Adrenal gland (tissue), 12 donors: ENCODE results near the gene KIF26B. TPM values are rescaled to one million over a fixed set of nuclear protein-coding genes. Genes with fewer than 3 reads are reported as not detected.

Experiments
- DNase-seq, 7 donors: peaks; one replicate each; pipeline ENCODE4 v3.0.0-alpha.2; 2019 to 2020
- H3K27ac ChIP-seq, 5 donors: fragments of 200-600 bp; sonication (generic) in 4 of 5; 1 replicate in 3 of 5; 2 replicates in 2 of 5; pipeline versions ENCODE4 v1.5.1 to v1.8.0; 2016 to 2020; ENCODE audit warnings: mild to moderate bottlenecking in 1 of 5
- H3K27me3 ChIP-seq: fragments of 200-600 bp; 2 replicates; pipeline ENCODE4 v1.8.0; 2021
- H3K36me3 ChIP-seq, 2 donors: fragments of 200-600 bp; replicated peaks in 1 of 2; 1 replicate in 1 of 2; 2 replicates in 1 of 2; pipeline versions ENCODE4 v1.5.1 to v1.8.0; 2018 to 2022
- H3K4me1 ChIP-seq, 2 donors: fragments of 200-600 bp; replicated peaks in 1 of 2; 1 replicate in 1 of 2; 2 replicates in 1 of 2; pipeline versions ENCODE4 v1.5.1 to v1.8.0; 2018 to 2021
- H3K4me3 ChIP-seq, 4 donors: fragments of 200-600 bp; sonication (generic) in 3 of 4; one replicate each; pipeline ENCODE4 v1.5.1; 2016 to 2018
- H3K9me3 ChIP-seq, 3 donors: fragments of 200-600 bp; sonication (generic) in 1 of 3; replicated peaks in 1 of 3; 1 replicate in 2 of 3; 2 replicates in 1 of 3; pipeline versions ENCODE4 v1.5.1 to v1.8.0; 2016 to 2021
- POLR2A ChIP-seq, 2 donors: fragments of 450-650 bp; IDR thresholded peaks; one replicate each; pipeline ENCODE4 v1.6.1; 2017; ENCODE audit warnings: antibody characterized with exemption in 2 of 2, mild to moderate bottlenecking in 2 of 2, moderate library complexity in 1 of 2
- WGBS, 4 donors: extraction: QIAGEN DNeasy Blood & Tissue Kit in 2 of 4; methylation state at CpG; one replicate each; pipeline versions ENCODE4 v1.1.5 to v1.1.7; 2013 to 2017; 5-methylcytosine and 5-hydroxymethylcytosine counted together
- intact Hi-C, 2 donors: fragments of 100-400 bp; cut with DNase I; formaldehyde crosslinking; loops; one replicate each; pipeline versions ENCODE4 v1.14.1 to v1.15.0; 2022 to 2023
- polyA plus RNA-seq, 3 donors: library from polyadenylated mRNA; stranded (reverse); fragments of 200-250 nt in 2 of 3; fragments of 350-450 nt in 1 of 3; fragmentation: Illumina TruSeq in 1 of 3; extraction: RNeasy Lipid Tissue Mini Kit (QIAGEN cat#74804) in 1 of 3; gene quantifications; one replicate each; pipeline ENCODE4 v1.2.3, GENCODE V29; 2013 to 2014
- total RNA-seq, 9 donors: library from RNA; depleted of rRNA in 4 of 9; stranded (reverse); fragments of >200 nt in 4 of 9; fragments of 120-200 nt in 1 of 9; fragmentation: NEBNext Ultra II Directional in 1 of 9; extraction: Animal tissue kit (Norgen Biotek cat#: 25700) in 1 of 9; gene quantifications; one replicate each; pipeline versions ENCODE4 v1.1.0 to v1.2.4, GENCODE V29; 2013 to 2023
- TF ChIP-seq, protein P1 (sequence below), 6 experiments: fragments of 450-650 bp in 4 of 6; fragments of 200-600 bp in 2 of 6; sonication (generic) in 1 of 6; IDR thresholded peaks; 1 replicate in 5 of 6; 2 replicates in 1 of 6; pipeline versions ENCODE4 v1.5.1 to v1.8.0; 2016 to 2021; ENCODE audit warnings: antibody characterized with exemption in 6 of 6, mild to moderate bottlenecking in 2 of 6, moderate library complexity in 1 of 6
- donor health status: healthy with polysubstance abuse.
- donor health status: Bipolar disorder and iron deficiency.
- donor health status: DM: yes; HTN: yes; CAD: no.
- donor health status: DM: no; HTN: no; CAD: no.
- donor health status: DM: no; HTN: no; CAD: no.
- donor health status: DM: yes; HTN: yes; CAD: no.

KIF26B gene
- total and polyA plus RNA-seq, 12 donors: 0.20 to 4.6 (median 2.6) TPM

DNA sequence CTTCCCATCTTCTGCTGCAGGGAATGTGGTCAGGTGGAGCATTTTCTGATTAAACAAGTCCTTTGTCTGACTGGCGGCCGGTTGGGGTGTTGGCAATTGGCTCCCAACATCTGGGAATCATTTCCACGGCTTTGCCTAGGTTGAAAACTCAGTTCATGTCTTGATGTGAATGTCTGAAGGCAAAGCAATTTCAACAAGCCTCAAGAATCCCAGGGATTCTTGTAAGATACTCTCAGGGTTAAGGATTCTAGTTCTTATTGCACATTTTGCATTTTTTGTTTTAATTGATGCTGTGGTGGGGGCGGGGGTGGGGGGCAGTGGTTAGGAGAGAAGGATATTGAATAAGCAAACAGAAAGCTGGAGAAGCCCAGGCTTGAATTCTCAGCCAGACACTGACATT, 273.9 kb downstream of the KIF26B start:
- TF ChIP-seq, protein P1, sequence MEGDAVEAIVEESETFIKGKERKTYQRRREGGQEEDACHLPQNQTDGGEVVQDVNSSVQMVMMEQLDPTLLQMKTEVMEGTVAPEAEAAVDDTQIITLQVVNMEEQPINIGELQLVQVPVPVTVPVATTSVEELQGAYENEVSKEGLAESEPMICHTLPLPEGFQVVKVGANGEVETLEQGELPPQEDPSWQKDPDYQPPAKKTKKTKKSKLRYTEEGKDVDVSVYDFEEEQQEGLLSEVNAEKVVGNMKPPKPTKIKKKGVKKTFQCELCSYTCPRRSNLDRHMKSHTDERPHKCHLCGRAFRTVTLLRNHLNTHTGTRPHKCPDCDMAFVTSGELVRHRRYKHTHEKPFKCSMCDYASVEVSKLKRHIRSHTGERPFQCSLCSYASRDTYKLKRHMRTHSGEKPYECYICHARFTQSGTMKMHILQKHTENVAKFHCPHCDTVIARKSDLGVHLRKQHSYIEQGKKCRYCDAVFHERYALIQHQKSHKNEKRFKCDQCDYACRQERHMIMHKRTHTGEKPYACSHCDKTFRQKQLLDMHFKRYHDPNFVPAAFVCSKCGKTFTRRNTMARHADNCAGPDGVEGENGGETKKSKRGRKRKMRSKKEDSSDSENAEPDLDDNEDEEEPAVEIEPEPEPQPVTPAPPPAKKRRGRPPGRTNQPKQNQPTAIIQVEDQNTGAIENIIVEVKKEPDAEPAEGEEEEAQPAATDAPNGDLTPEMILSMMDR (IDR thresholded peaks at IDR 0.05): no peak
- TF ChIP-seq POLR2A (IDR thresholded peaks at IDR 0.05): no peak
- no peak overlapping the region for H3K27ac ChIP-seq
- DNase-seq: no peak
- intact Hi-C loops: no loop called here
- H3K4me3 ChIP-seq: no peak overlapping the region
- H3K4me1 ChIP-seq: peaks cover 0 to 6% of the 10 kb centered on the region in 2 donors
- H3K27me3 ChIP-seq: no peaks in the 10 kb centered on the region
- WGBS, 4 donors: 75 to 89% (median 82%) methylated on average over 4 of the region's 4 CpGs
- no peaks in the 10 kb centered on the region for H3K36me3 ChIP-seq
- no peaks in the 10 kb centered on the region for H3K9me3 ChIP-seq

- H3K4me1 ChIP-seq: peaks cover 3 to 6% of the 10 kb centered on the region in 2 donors
- no peak for TF ChIP-seq POLR2A (IDR thresholded peaks at IDR 0.05)
- TF ChIP-seq, protein P1 (IDR thresholded peaks at IDR 0.05): no peak
- no peak for DNase-seq
- WGBS, 4 donors: 91 to 98% (median 94%) methylated on average over 3 of the region's 3 CpGs
- H3K27ac ChIP-seq: no peak overlapping the region
- intact Hi-C loops: no loop called here
- no peaks in the 10 kb centered on the region for H3K36me3 ChIP-seq
- no peaks in the 10 kb centered on the region for H3K9me3 ChIP-seq
- peaks cover 3% of the 10 kb centered on the region for H3K27me3 ChIP-seq
- H3K4me3 ChIP-seq: no peak overlapping the region
Measured at GRCh38 chr1:245431706-245432105, 276.9 kb downstream of the KIF26B start.

GRCh38 chr1:245432228-245432875, 277.6 kb downstream of the KIF26B start:
- Histone ChIP-seq H3K9me3 (no peaks in the 10 kb centered on the region), H3K4me1 (peaks cover 3 to 6% of the 10 kb centered on the region in 2 donors), H3K36me3 (no peaks in the 10 kb centered on the region), H3K27me3 (peaks cover 4% of the 10 kb centered on the region), H3K27ac (no peak overlapping the region), H3K4me3 (no peak overlapping the region)
- no peak for TF ChIP-seq POLR2A (IDR thresholded peaks at IDR 0.05)
- no peak for DNase-seq
- intact Hi-C loops: no loop called here
- 81 to 87% (median 84%) methylated on average over 9 of the region's 9 CpGs for WGBS, 4 donors

DNA sequence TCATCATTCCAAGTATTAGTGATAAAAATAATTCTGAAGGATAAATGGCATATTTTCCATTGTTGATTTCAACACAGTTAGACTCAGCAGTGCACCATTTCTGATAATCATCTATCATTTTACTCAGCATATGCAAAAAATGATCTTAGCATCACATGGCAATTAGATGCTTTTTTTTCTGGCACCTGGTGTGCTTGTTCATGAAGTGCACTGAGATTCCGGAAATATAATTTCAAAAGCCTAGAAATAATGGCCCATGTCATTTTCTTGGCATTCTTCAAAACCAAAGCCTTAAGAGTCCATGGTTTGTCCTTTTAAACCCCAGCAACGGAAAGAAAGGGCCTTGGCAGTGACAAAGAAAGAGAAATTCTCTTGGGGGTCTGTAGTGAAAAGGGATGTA, 278.8 kb downstream of the KIF26B start:
- 15 to 33% (median 24%) methylated on average over 2 of the region's 2 CpGs for WGBS, 4 donors
- Histone ChIP-seq H3K36me3 (no peaks in the 10 kb centered on the region), H3K4me3 (no peak overlapping the region), H3K4me1 (peaks cover 3 to 6% of the 10 kb centered on the region in 2 donors), H3K27me3 (peaks cover 4% of the 10 kb centered on the region), H3K9me3 (no peaks in the 10 kb centered on the region), H3K27ac (no peak overlapping the region)
- intact Hi-C loops: no loop called here
- peak in 1 of 7 donors; percentile 15 for DNase-seq
- TF ChIP-seq POLR2A (IDR thresholded peaks at IDR 0.05): no peak
- TF ChIP-seq, protein P1 (IDR thresholded peaks at IDR 0.05): no peak

DNA sequence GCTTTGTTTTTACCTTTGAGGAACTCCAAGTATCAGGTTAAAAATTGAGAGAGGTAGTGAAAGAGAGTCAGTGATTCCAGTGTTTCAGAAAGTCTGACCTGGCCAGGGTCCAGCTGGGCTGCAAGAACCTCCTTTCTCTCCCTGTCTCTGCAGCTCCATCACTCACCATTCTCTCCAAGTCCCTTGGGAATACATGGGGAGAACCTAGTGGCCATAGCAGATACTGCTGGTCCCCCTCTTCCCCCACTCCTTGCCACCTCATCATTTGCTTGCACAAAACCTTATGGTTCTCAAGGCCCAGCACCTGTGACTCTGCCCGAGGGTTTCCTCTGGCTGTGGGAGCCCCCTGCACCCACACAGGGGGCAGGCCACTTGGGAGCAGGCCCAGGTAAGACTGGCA, 279.5 kb downstream of the KIF26B start:
- Histone ChIP-seq H3K36me3 (no peaks in the 10 kb centered on the region), H3K9me3 (no peaks in the 10 kb centered on the region), H3K27ac (no peak overlapping the region), H3K4me1 (peaks cover 3 to 6% of the 10 kb centered on the region in 2 donors), H3K4me3 (no peak overlapping the region), H3K27me3 (peaks cover 4% of the 10 kb centered on the region)
- WGBS, 4 donors: 67 to 100% (median 98%) methylated on average over 1 of the region's 1 CpG
- peak in 2 of 7 donors; percentile 33 to 39 for DNase-seq
- TF ChIP-seq, protein P1 (IDR thresholded peaks at IDR 0.05): no peak
- no peak for TF ChIP-seq POLR2A (IDR thresholded peaks at IDR 0.05)
- intact Hi-C loops: no loop called here
